Osteoblast (primary cell): Measurements from ENCODE around the gene IL5RA. TPM values are rescaled to one million over a fixed set of nuclear protein-coding genes. Genes with fewer than 3 reads are reported as not detected.

Source experiments
- DNase-seq: peaks from one replicate; pipeline ENCODE4 v3.0.0; 2011; ENCODE audit warnings: low spot score, mixed read lengths; ENCODE audit not compliant: insufficient read length; ENCODE audit errors: missing footprints
- H2AFZ ChIP-seq: 2 replicates; pipeline ENCODE4 v1.6.0; 2011; ENCODE audit warnings: mild to moderate bottlenecking, low read length
- H3K27ac ChIP-seq: 2 replicates; pipeline ENCODE4 v1.5.1; 2011; ENCODE audit warnings: mild to moderate bottlenecking, low read depth, low read length, moderate library complexity
- H3K27me3 ChIP-seq: 2 replicates; pipeline ENCODE4 v1.6.0; 2012; ENCODE audit warnings: mild to moderate bottlenecking, control low read depth, inconsistent platforms, low read length, moderate library complexity; ENCODE audit not compliant: insufficient read depth
- H3K36me3 ChIP-seq: 2 replicates; pipeline ENCODE4 v1.5.1; 2011; ENCODE audit warnings: mild to moderate bottlenecking, low read length, control low read depth, moderate library complexity; ENCODE audit not compliant: insufficient read depth
- H3K4me1 ChIP-seq: 2 replicates; pipeline ENCODE4 v1.5.1; 2011; ENCODE audit warnings: mild to moderate bottlenecking, low read length, control low read depth, moderate library complexity; ENCODE audit not compliant: insufficient read depth
- H3K4me2 ChIP-seq: 2 replicates; pipeline ENCODE4 v1.6.0; 2011; ENCODE audit warnings: mild to moderate bottlenecking, low read length; ENCODE audit not compliant: insufficient read depth
- H3K4me3 ChIP-seq: fragments of 200-600 bp; sonication (generic); 3 replicates; pipeline ENCODE4 v1.5.1; 2012; ENCODE audit warnings: mild to moderate bottlenecking, low read length, inconsistent platforms; ENCODE audit not compliant: insufficient read depth
- H3K79me2 ChIP-seq: 2 replicates; pipeline ENCODE4 v1.6.0; 2012; ENCODE audit warnings: mild to moderate bottlenecking, low read length, control low read depth, inconsistent platforms; ENCODE audit not compliant: insufficient read depth
- H3K9me3 ChIP-seq: 2 replicates; pipeline ENCODE4 v1.5.1; 2011; ENCODE audit warnings: low read depth, low read length, control low read depth
- H4K20me1 ChIP-seq: 2 replicates; pipeline ENCODE4 v1.6.0; 2012; ENCODE audit warnings: mild to moderate bottlenecking, low read length, control low read depth; ENCODE audit not compliant: insufficient read depth
- total RNA-seq: library from RNA; depleted of rRNA; stranded (reverse); fragments of >200 nt; gene quantifications from 2 replicates; pipeline ENCODE4 v1.2.3, GENCODE V29; 2012
- TF ChIP-seq, protein P1 (sequence below): IDR thresholded peaks from 2 replicates; pipeline ENCODE4 v1.5.1; 2011; ENCODE audit warnings: mild to moderate bottlenecking, low read depth, low read length, moderate library complexity; ENCODE audit errors: extremely low read depth

IL5RA gene
- total RNA-seq, 1 donor = not detected

DNA sequence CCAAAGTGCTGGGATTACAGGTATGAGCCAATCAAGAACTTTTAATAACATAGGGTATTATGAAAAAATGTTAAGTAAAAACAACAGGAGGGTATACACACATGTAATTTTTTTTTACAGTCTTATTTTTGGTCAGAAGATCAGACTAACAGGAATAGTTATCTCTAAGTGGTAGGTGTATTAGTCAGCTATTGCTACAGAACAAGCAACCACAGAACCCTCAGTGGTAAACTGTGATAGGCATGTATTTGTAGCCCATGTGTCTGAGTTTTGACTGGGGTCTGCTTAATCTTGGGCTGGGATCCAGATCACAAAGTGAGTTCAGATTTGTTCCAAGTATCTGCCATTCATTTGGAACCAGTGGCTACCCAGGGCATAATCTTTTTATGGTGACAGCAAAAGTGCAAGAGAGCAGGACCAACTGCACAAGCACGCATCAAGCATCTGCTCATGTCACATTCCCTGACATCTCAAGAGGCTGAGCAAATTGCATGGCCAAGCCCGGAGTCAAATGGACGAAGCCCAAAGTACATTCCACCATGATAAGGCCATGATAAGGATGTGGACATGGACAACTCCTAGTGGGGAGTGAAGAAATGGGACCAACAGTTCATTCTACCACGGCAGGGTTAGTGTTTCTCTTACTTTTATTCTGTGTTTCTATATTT is 3.0 kb upstream of the IL5RA start:
- Histone ChIP-seq H3K4me2 (no peak overlapping the region), H3K36me3 (no peaks in the 10 kb centered on the region), H4K20me1 (no peaks in the 10 kb centered on the region), H3K4me1 (no peaks in the 10 kb centered on the region), H3K27ac (no peak overlapping the region), H3K79me2 (no peaks in the 10 kb centered on the region), H2AFZ (no peak overlapping the region), H3K27me3 (no peaks in the 10 kb centered on the region), H3K4me3 (no peak overlapping the region), H3K9me3 (no peaks in the 10 kb centered on the region)
- TF ChIP-seq, protein P1, sequence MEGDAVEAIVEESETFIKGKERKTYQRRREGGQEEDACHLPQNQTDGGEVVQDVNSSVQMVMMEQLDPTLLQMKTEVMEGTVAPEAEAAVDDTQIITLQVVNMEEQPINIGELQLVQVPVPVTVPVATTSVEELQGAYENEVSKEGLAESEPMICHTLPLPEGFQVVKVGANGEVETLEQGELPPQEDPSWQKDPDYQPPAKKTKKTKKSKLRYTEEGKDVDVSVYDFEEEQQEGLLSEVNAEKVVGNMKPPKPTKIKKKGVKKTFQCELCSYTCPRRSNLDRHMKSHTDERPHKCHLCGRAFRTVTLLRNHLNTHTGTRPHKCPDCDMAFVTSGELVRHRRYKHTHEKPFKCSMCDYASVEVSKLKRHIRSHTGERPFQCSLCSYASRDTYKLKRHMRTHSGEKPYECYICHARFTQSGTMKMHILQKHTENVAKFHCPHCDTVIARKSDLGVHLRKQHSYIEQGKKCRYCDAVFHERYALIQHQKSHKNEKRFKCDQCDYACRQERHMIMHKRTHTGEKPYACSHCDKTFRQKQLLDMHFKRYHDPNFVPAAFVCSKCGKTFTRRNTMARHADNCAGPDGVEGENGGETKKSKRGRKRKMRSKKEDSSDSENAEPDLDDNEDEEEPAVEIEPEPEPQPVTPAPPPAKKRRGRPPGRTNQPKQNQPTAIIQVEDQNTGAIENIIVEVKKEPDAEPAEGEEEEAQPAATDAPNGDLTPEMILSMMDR = no peak
- no peak for DNase-seq

DNA sequence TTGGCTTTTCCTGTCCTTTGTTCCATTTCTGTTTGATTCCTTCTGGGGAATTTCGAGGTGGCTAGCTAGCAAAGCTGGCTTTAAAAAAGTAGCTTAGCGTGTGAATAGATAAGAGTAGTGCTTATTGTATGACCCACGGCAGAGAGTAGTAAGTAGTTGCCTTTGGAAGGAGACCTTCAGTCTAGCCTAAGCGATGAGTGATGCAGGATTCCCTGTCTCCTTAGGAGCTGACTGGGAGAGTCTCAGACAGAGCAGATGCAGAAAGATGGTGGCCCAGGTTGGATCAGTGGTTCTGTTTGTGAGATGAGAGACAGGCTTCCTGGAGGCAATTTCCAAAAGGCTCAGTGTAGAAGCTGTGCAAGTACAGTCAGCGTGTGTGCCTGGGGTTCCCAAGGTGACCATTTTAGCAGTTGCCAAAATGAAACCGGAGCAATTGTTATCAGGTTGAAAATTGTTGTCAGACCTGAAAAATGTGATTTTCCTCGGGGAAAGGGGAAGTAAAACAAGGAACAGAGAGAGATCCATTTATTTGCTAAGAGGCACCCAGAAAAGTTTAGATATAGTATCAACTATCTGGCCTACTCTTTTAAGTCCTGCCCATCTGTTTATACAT is 681 bp upstream of the IL5RA start:
- no peak overlapping the region for H3K4me2 ChIP-seq
- H2AFZ ChIP-seq = no peak overlapping the region
- H3K79me2 ChIP-seq = no peaks in the 10 kb centered on the region
- no peak overlapping the region for H3K27ac ChIP-seq
- TF ChIP-seq, protein P1 = no peak
- H4K20me1 ChIP-seq = no peaks in the 10 kb centered on the region
- H3K4me3 ChIP-seq = no peak overlapping the region
- H3K9me3 ChIP-seq = no peaks in the 10 kb centered on the region
- no peaks in the 10 kb centered on the region for H3K27me3 ChIP-seq
- no peak for DNase-seq
- no peaks in the 10 kb centered on the region for H3K36me3 ChIP-seq
- H3K4me1 ChIP-seq = no peaks in the 10 kb centered on the region

DNA sequence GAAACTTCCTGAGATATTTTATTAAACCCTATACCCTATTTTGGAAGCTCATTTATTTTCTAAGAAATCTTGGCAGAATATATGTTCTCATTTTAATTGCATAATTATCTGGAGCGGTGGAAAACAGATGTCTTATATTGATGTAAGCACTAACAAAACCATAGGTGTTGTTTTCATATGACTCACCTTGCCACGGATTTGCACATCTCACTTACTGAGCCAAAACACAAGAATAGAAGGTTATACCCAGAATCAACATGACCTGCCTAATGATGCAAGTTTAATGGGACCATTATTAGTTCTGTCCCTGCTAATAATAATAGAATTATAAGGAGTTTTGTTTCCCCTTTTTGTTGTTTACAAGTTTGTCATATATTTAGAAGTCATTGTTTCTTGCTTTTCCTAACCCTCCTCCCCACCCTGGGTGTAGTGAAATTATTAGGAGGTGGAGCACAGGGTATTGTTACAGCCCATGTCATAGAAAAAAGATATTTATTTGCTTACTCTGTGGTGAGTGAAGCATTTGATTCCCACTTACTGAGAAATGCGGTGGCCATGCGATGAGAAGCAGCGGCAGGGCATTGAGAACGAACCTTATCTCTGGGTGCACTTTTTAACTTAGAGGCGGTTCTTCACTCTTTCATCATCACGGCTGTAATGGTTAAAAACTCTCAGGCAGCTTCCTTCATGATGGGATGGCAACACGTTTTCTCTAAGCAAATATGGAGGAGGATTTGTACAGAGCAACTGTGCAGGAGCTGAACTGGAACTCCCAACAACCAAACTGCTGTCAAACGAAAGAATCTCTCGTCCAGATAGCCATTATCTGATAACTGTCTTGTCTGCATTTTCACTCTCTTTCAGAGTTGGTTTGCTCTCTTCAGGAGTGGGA is 521 bp downstream of the IL5RA start:
- Histone ChIP-seq H3K36me3 (no peaks in the 10 kb centered on the region), H3K79me2 (no peaks in the 10 kb centered on the region), H3K27ac (no peak overlapping the region), H3K4me3 (no peak overlapping the region), H3K4me2 (no peak overlapping the region), H3K27me3 (no peaks in the 10 kb centered on the region), H4K20me1 (no peaks in the 10 kb centered on the region), H3K4me1 (no peaks in the 10 kb centered on the region), H2AFZ (peak overlapping the region; percentile 17), H3K9me3 (no peaks in the 10 kb centered on the region)
- no peak for DNase-seq
- TF ChIP-seq, protein P1 = no peak

DNA sequence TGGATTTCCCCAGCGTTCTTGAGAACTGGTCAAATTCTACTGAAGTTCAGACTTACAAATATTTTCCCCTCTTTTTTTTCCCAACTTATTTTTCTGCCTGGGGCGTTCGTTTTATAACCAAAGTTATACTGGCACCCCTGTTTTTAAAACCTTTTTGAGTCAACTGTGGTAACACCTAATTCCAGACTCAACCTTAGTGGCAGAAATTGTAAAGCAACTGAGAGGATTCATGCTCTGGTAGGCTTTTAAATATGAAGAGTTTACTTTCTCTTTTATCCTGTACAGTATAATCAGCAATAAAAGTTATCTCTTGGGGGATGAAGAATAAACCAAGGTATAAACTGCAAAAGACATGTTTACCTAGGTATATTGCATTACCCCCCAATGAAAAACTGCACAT is 2.3 kb downstream of the IL5RA start:
- Histone ChIP-seq H3K36me3 (no peaks in the 10 kb centered on the region), H3K27me3 (no peaks in the 10 kb centered on the region), H2AFZ (no peak overlapping the region), H3K4me1 (no peaks in the 10 kb centered on the region), H3K9me3 (no peaks in the 10 kb centered on the region), H3K4me3 (no peak overlapping the region), H3K27ac (no peak overlapping the region), H4K20me1 (no peaks in the 10 kb centered on the region), H3K79me2 (no peaks in the 10 kb centered on the region), H3K4me2 (no peak overlapping the region)
- TF ChIP-seq, protein P1 = no peak
- DNase-seq = no peak
